HepG2 (cell line): ENCODE data around the gene KLF11. TPM values are rescaled to one million over a fixed set of nuclear protein-coding genes. Genes with fewer than 3 reads are reported as not detected.

ENCODE experiments used
- ATAC-seq: fragments of 200-7000 bp; cut with Tn5 transposase; 3 replicates; pipeline ENCODE4 v1.9.1; 2020; ENCODE audit warnings: mild to moderate bottlenecking, moderate library complexity
- BruUV-seq: library from RNA; stranded (reverse); fragments of 400-500 nt; replicated peaks from 2 replicates; lab custom pipeline; 2021; lab: Mats Ljungman, UMichigan
- CTCF ChIA-PET: fragments of 300-600 bp; formaldehyde crosslinking; extraction: SDS; loops from one replicate; lab custom pipeline; 2021; ENCODE audit warnings: low total read pairs, inconsistent platforms, low intra/inter-chr PET ratio; lab: Yijun Ruan, JAX
- POLR2A ChIA-PET: fragments of 350-600 bp; sonication (Branson Sonifier 250); formaldehyde crosslinking; loops from one replicate; lab custom pipeline; 2020; ENCODE audit warnings: antibody characterized with exemption, inconsistent platforms; lab: Yijun Ruan, JAX
- DNase-seq: peaks from one replicate; pipeline ENCODE4 v3.0.0-alpha.2; 2015; ENCODE audit warnings: low spot score
- FAIRE-seq: peaks from 3 replicates; lab custom pipeline; 2011; peaks lifted over from hg19 to GRCh38; lab: Jason Lieb, UNC
- H2AFZ ChIP-seq: one replicate; pipeline ENCODE4 v1.6.1; 2011; ENCODE audit warnings: low read length, inconsistent platforms
- H3K27ac ChIP-seq: fragments of 300-600 bp; 3 replicates; pipeline ENCODE4 v1.8.0; 2011; ENCODE audit warnings: mixed run types, mild to moderate bottlenecking, mixed read lengths, low read length, inconsistent platforms; ENCODE audit not compliant: insufficient read depth; ENCODE audit errors: extremely low read length
- H3K27me3 ChIP-seq, 2 experiments: fragments of 200-600 bp in 1 of 2; 2 replicates in 1 of 2; 3 replicates in 1 of 2; pipeline versions ENCODE4 v1.6.0 to v1.8.0; 2011; ENCODE audit warnings: low read length in 2 of 2, mild to moderate bottlenecking in 2 of 2, moderate library complexity in 2 of 2, inconsistent platforms in 1 of 2; ENCODE audit not compliant: insufficient read depth in 2 of 2, control insufficient read depth in 1 of 2
- H3K36me3 ChIP-seq, 2 experiments: fragments of 200-600 bp in 1 of 2; replicated peaks in 1 of 2; 2 replicates in 1 of 2; 3 replicates in 1 of 2; pipeline versions ENCODE4 v1.5.1 to v1.8.0; 2011; ENCODE audit warnings: low read length in 2 of 2, inconsistent platforms in 1 of 2; ENCODE audit not compliant: insufficient read depth in 2 of 2, control insufficient read depth in 1 of 2
- H3K4me1 ChIP-seq: 2 replicates; pipeline ENCODE4 v1.5.1; 2012; ENCODE audit warnings: low read length, inconsistent platforms; ENCODE audit not compliant: insufficient read depth
- H3K4me2 ChIP-seq: 2 replicates; pipeline ENCODE4 v1.6.0; 2011; ENCODE audit warnings: low read depth, low read length, inconsistent platforms
- H3K4me3 ChIP-seq, 3 experiments: fragments of 200-600 bp in 1 of 3; sonication (generic), shearing (Covaris generic) in 1 of 3; replicated peaks in 1 of 3; 2 replicates each; pipeline ENCODE4 v1.5.1; 2011 to 2016; ENCODE audit warnings: low read length in 3 of 3, inconsistent platforms in 2 of 3, low read depth in 2 of 3, mild to moderate bottlenecking in 2 of 3, control low read depth in 1 of 3, mixed read lengths in 1 of 3; ENCODE audit not compliant: insufficient read depth in 1 of 3
- H3K79me2 ChIP-seq: one replicate; pipeline ENCODE4 v1.6.1; 2011; ENCODE audit warnings: low read length, inconsistent platforms; ENCODE audit not compliant: insufficient read depth
- H3K9ac ChIP-seq: 2 replicates; pipeline ENCODE4 v1.6.0; 2011; ENCODE audit warnings: mild to moderate bottlenecking, low read depth, low read length, inconsistent platforms; ENCODE audit not compliant: insufficient read depth
- H3K9me3 ChIP-seq: 2 replicates; pipeline ENCODE4 v1.5.1; 2012; ENCODE audit warnings: mild to moderate bottlenecking, low read length
- H4K20me1 ChIP-seq: 2 replicates; pipeline ENCODE4 v1.6.0; 2011; ENCODE audit warnings: inconsistent platforms, mild to moderate bottlenecking, low read length, moderate library complexity; ENCODE audit not compliant: insufficient read depth
- FOXK2 ChIP-seq: fragments of 450-650 bp; IDR thresholded peaks from 2 replicates; pipeline ENCODE4 v1.6.1; 2016
- NFKB2 ChIP-seq: sonication (generic); formaldehyde crosslinking; IDR thresholded peaks from 2 replicates; pipeline ENCODE4 v1.4.0; 2020; ENCODE audit warnings: missing genetic modification reagents, borderline replicate concordance
- PHB2 ChIP-seq: fragments of 450-650 bp; IDR thresholded peaks from 2 replicates; pipeline ENCODE4 v1.6.1; 2018; ENCODE audit not compliant: partially characterized antibody
- ZNF205 ChIP-seq: IDR thresholded peaks from 2 replicates; pipeline ENCODE4 v1.6.1; 2018; ENCODE audit warnings: missing biosample characterization, missing genetic modification reagents
- ZNF567 ChIP-seq: sonication (generic); formaldehyde crosslinking; IDR thresholded peaks from 2 replicates; pipeline ENCODE4 v1.8.1; 2023; ENCODE audit warnings: mild to moderate bottlenecking, missing genetic modification reagents, borderline replicate concordance
- ZNF615 ChIP-seq: sonication (generic); formaldehyde crosslinking; IDR thresholded peaks from 2 replicates; pipeline ENCODE4 v1.5.0; 2020; ENCODE audit warnings: mild to moderate bottlenecking, missing genetic modification reagents, borderline replicate concordance
- ZNF703 ChIP-seq: sonication (generic); formaldehyde crosslinking; IDR thresholded peaks from 2 replicates; pipeline ENCODE4 v1.5.1; 2020; ENCODE audit warnings: missing genetic modification reagents, mild to moderate bottlenecking, moderate library complexity, borderline replicate concordance
- WGBS: methylation state at CpG from one replicate; pipeline ENCODE4 v1.1.6; 2017; ENCODE audit warnings: low lambda C conversion rate; 5-methylcytosine and 5-hydroxymethylcytosine counted together
- in situ Hi-C: cut with HindIII; loops from 2 replicates; pipeline ENCODE4 v1.10.0; 2017; ENCODE audit warnings: low pct_unique_long_range_greater_than_20kb; ENCODE audit not compliant: extremely low pct_ligation_motif_present
- intact Hi-C: fragments of 100-400 bp; cut with micrococcal nuclease; formaldehyde crosslinking; loops from one replicate; pipeline ENCODE4 v1.10.0; 2022; ENCODE audit not compliant: unreplicated experiment
- polyA plus RNA-seq, 8 experiments: library from polyadenylated mRNA; depleted of rRNA in 3 of 8; stranded (reverse) in 7 of 8; unstranded in 1 of 8; fragments of >200 nt; fragmentation: Illumina TruSeq in 4 of 8; extraction: Trizol in 4 of 8; gene quantifications; 2 replicates each; pipeline versions ENCODE4 v1.2.1 to v1.2.3, GENCODE V29; 2011 to 2016; ENCODE audit warnings: low read depth in 4 of 8, missing spikeins in 1 of 8, mixed read lengths in 1 of 8; ENCODE audit not compliant: insufficient read depth in 1 of 8
- total RNA-seq, 5 experiments: library from RNA; depleted of rRNA; stranded (reverse); fragments of >200 nt; fragmentation: Illumina TruSeq; extraction: Trizol; gene quantifications; 2 replicates each; pipeline ENCODE4 v1.2.3, GENCODE V29; 2016; ENCODE audit warnings: low read depth in 1 of 5
- TF ChIP-seq, protein P1 (sequence below): sonication (generic); formaldehyde crosslinking; IDR thresholded peaks from 2 replicates; pipeline ENCODE4 v1.5.0; 2020; ENCODE audit warnings: missing genetic modification reagents
- TF ChIP-seq, protein P2 (sequence below), 2 experiments: sonication (generic) in 1 of 2; formaldehyde crosslinking in 1 of 2; IDR thresholded peaks; 2 replicates each; pipeline versions ENCODE4 v1.4.0 to v1.6.1; 2018 to 2020; ENCODE audit warnings: missing genetic modification reagents in 2 of 2, borderline replicate concordance in 1 of 2, low read depth in 1 of 2, mild to moderate bottlenecking in 1 of 2, missing biosample characterization in 1 of 2

The KLF11 gene
- total and polyA plus RNA-seq, 2 of the 13 experiments (the other 11 are each of a cell fraction or from before 2014, with no cell fraction given): 2.5 to 11.8 TPM

DNA sequence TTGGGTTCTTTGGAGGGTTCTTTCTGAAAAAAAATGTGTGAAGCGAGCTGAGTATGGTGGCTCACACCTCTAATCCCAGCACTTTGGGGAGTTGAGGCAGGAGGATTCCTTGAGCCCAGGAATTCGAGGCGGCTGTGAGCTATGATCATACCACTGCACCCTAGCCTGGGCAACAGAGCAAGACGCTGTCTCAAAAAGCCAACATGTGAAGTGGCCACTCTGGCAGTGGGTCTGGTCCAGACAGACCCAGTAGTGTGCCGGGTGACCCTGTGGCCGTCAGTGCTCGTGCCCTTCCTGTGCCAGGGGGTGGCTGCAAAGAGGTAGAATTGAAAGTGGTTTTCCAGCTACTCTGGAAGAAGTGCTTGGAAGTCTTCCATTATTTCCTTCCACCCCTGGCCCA, 11.6 kb downstream of the KLF11 start:
- no TSS peak for BruUV-seq
- intact Hi-C loops: no loop called here
- CTCF ChIA-PET: no interaction called here

DNA sequence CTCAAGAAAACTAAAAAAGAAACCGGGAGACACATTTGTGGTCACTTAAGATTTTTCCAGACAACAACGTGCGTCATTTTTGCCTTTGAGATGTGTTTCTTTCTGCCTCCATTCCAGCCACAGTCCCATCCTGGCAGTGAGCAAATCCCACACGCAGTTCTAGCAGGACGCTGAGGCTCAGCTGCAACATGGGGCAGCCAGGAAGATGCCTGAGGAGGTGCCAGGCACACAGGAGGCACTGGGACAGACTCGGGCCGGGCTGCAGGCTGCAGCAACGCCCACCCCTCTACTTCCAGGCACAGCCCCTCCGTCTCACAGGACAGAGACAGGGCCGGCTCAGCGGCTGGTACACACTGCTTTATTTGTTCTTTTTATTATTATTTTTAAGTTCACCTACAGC, 13.1 kb downstream of the KLF11 start:
- Histone ChIP-seq H3K27me3 (peaks cover 6 to 27% of the 10 kb centered on the region in 2 experiments; a peak in 3 of 5 replicates), H3K4me1 (peaks cover 27% of the 10 kb centered on the region), H3K36me3 (peaks cover 1 to 5% of the 10 kb centered on the region in 2 experiments; a peak in 3 of 5 replicates), H3K79me2 (no peaks in the 10 kb centered on the region), H3K27ac (no peak overlapping the region), H4K20me1 (no peaks in the 10 kb centered on the region), H3K9me3 (no peaks in the 10 kb centered on the region), H2AFZ (no peak overlapping the region), H3K9ac (no peak overlapping the region), H3K4me3 (no peak overlapping the region), H3K4me2 (peak overlapping the region; percentile 89)
- TF ChIP-seq, protein P1, sequence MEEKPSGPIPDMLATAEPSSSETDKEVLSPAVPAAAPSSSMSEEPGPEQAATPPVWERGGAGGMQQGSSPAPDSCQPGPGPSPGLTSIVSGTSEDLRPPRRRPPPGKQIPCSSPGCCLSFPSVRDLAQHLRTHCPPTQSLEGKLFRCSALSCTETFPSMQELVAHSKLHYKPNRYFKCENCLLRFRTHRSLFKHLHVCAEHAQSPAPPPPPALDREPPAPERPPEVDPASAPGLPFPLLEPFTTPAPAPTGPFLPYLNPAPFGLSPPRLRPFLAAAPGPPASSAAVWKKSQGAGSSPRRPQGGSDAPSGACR (CRISPR knock-in tag): no peak
- in situ Hi-C loops: no loop called here
- intact Hi-C loops: no loop called here
- ATAC-seq (no peak), DNase-seq (no peak), FAIRE-seq (no peak)
- WGBS: 43% methylated on average over 11 of the region's 11 CpGs
- ChIA-PET POLR2A (interaction anchor here (1.5 to 1.8 kb wide), 3 partner anchors 13 to 426 kb away, joined by 5 to 7 read pairs (median 6); partner anchors contain the start of genes KLF11 and YWHAQ), CTCF (no interaction called here)
- no TSS peak for BruUV-seq

More for the DNA sequence above, 11.6 kb downstream of the KLF11 start:
- peaks cover 1 to 5% of the 10 kb centered on the region in 2 experiments; a peak in 3 of 5 replicates for H3K36me3 ChIP-seq
- H4K20me1 ChIP-seq: no peaks in the 10 kb centered on the region
- no peak overlapping the region for H2AFZ ChIP-seq
- 77% methylated on average over 7 of the region's 7 CpGs for WGBS
- no peaks in the 10 kb centered on the region for H3K79me2 ChIP-seq
- peaks cover 0 to 13% of the 10 kb centered on the region in 2 experiments; a peak in 2 of 5 replicates for H3K27me3 ChIP-seq
- no peak overlapping the region for H3K4me3 ChIP-seq
- no peak for TF ChIP-seq ZNF703 (CRISPR knock-in tag)
- no peak for TF ChIP-seq ZNF205 (CRISPR knock-in tag)
- TF ChIP-seq PHB2: no peak
- TF ChIP-seq NFKB2 (CRISPR knock-in tag): no peak
- TF ChIP-seq ZNF567 (CRISPR knock-in tag): no peak
- TF ChIP-seq, protein P2, sequence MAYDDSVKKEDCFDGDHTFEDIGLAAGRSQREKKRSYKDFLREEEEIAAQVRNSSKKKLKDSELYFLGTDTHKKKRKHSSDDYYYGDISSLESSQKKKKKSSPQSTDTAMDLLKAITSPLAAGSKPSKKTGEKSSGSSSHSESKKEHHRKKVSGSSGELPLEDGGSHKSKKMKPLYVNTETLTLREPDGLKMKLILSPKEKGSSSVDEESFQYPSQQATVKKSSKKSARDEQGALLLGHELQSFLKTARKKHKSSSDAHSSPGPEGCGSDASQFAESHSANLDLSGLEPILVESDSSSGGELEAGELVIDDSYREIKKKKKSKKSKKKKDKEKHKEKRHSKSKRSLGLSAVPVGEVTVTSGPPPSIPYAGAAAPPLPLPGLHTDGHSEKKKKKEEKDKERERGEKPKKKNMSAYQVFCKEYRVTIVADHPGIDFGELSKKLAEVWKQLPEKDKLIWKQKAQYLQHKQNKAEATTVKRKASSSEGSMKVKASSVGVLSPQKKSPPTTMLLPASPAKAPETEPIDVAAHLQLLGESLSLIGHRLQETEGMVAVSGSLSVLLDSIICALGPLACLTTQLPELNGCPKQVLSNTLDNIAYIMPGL (CRISPR knock-in tag; IDR thresholded peaks at IDR 0.05; ENCODE audit: borderline replicate concordance in 1 of 2, low read depth in 1 of 2): no peak
- no peak for TF ChIP-seq ZNF615 (CRISPR knock-in tag)
- TF ChIP-seq FOXK2: no peak
- in situ Hi-C loops: no loop called here
- no peak overlapping the region for H3K4me2 ChIP-seq
- no peak for ATAC-seq
- no peak overlapping the region for H3K27ac ChIP-seq
- no peak for FAIRE-seq
- H3K9me3 ChIP-seq: no peaks in the 10 kb centered on the region
- POLR2A ChIA-PET: no interaction called here
- H3K9ac ChIP-seq: no peak overlapping the region
- no peak for DNase-seq
- H3K4me1 ChIP-seq: peaks cover 26% of the 10 kb centered on the region
